ENCODE results near the gene RHEBL1.

RHEBL1 gene

GRCh38 chr12:49069507-49070346, at the start of gene RHEBL1:
RHEBL1 (minus strand) TSS chr12:49069979; CDS start chr12:49069785, 194 bp downstream.
- H3K27me3 ChIP-seq (ENCODE audit: control insufficient read depth, insufficient read depth, low read length): no peaks in the 10 kb centered on the region
- H3K9ac ChIP-seq (ENCODE audit: low read length): peak within 1 kb of the TSS; percentile 80
- peaks cover 8% of the 10 kb centered on the region for H3K4me1 ChIP-seq (ENCODE audit: control insufficient read depth, insufficient read depth, low read length)
- peak within 1 kb of the TSS; percentile 99 for H3K4me3 ChIP-seq (ENCODE audit: low read length)
- H3K27ac ChIP-seq (ENCODE audit: low read depth, low read length): peak within 1 kb of the TSS; percentile 45
- H3K36me3 ChIP-seq (ENCODE audit: control insufficient read depth, insufficient read depth, low read length): no peaks in the 10 kb centered on the region

- Histone ChIP-seq H3K4me1 (ENCODE audit: control insufficient read depth, insufficient read depth, low read length) (peaks cover 8% of the 10 kb centered on the region), H3K9ac (ENCODE audit: low read length) (no peak overlapping the region), H3K36me3 (ENCODE audit: control insufficient read depth, insufficient read depth, low read length) (peaks cover 7% of the 10 kb centered on the region), H3K27me3 (ENCODE audit: control insufficient read depth, insufficient read depth, low read length) (no peaks in the 10 kb centered on the region), H3K4me3 (ENCODE audit: low read length) (peak overlapping the region; percentile 67), H3K27ac (ENCODE audit: low read depth, low read length) (peak overlapping the region; percentile 100)
These were observed 41.4 kb upstream of the RHEBL1 start for GRCh38 chr12:49111206-49111605.

GRCh38 chr12:49110464-49111155, 40.8 kb upstream of the RHEBL1 start, which contains the start of gene LMBR1L:
LMBR1L (minus strand) TSS chr12:49110847; CDS start chr12:49110555, 292 bp downstream.
- Histone ChIP-seq H3K27ac (ENCODE audit: low read depth, low read length) (peak within 1 kb of the TSS; percentile 100), H3K9ac (ENCODE audit: low read length) (peak within 1 kb of the TSS; percentile 93), H3K27me3 (ENCODE audit: control insufficient read depth, insufficient read depth, low read length) (no peaks in the 10 kb centered on the region), H3K4me1 (ENCODE audit: control insufficient read depth, insufficient read depth, low read length) (peaks cover 10% of the 10 kb centered on the region), H3K36me3 (ENCODE audit: control insufficient read depth, insufficient read depth, low read length) (peaks cover 12% of the 10 kb centered on the region), H3K4me3 (ENCODE audit: low read length) (peak within 1 kb of the TSS; percentile 98)

- peak overlapping the region; percentile 100 for H3K27ac ChIP-seq (ENCODE audit: low read depth, low read length)
- peak overlapping the region; percentile 93 for H3K9ac ChIP-seq (ENCODE audit: low read length)
- no peaks in the 10 kb centered on the region for H3K27me3 ChIP-seq (ENCODE audit: control insufficient read depth, insufficient read depth, low read length)
- peaks cover 12% of the 10 kb centered on the region for H3K36me3 ChIP-seq (ENCODE audit: control insufficient read depth, insufficient read depth, low read length)
- peak overlapping the region; percentile 98 for H3K4me3 ChIP-seq (ENCODE audit: low read length)
- peaks cover 10% of the 10 kb centered on the region for H3K4me1 ChIP-seq (ENCODE audit: control insufficient read depth, insufficient read depth, low read length)
These were observed 40.1 kb upstream of the RHEBL1 start for GRCh38 chr12:49109641-49110463.

GRCh38 chr12:49108958-49109404, 39.2 kb upstream of the RHEBL1 start:
- H3K4me3 ChIP-seq (ENCODE audit: low read length): peak overlapping the region; percentile 98
- peak overlapping the region; percentile 22 for H3K9ac ChIP-seq (ENCODE audit: low read length)
- peaks cover 10% of the 10 kb centered on the region for H3K4me1 ChIP-seq (ENCODE audit: control insufficient read depth, insufficient read depth, low read length)
- H3K27me3 ChIP-seq (ENCODE audit: control insufficient read depth, insufficient read depth, low read length): no peaks in the 10 kb centered on the region
- H3K27ac ChIP-seq (ENCODE audit: low read depth, low read length): peak overlapping the region; percentile 100
- peaks cover 18% of the 10 kb centered on the region for H3K36me3 ChIP-seq (ENCODE audit: control insufficient read depth, insufficient read depth, low read length)

- Histone ChIP-seq H3K4me3 (ENCODE audit: low read length) (no peak overlapping the region), H3K4me1 (ENCODE audit: control insufficient read depth, insufficient read depth, low read length) (peaks cover 10% of the 10 kb centered on the region), H3K9ac (ENCODE audit: low read length) (no peak overlapping the region), H3K36me3 (ENCODE audit: control insufficient read depth, insufficient read depth, low read length) (peaks cover 49% of the 10 kb centered on the region), H3K27ac (ENCODE audit: low read depth, low read length) (no peak overlapping the region), H3K27me3 (ENCODE audit: control insufficient read depth, insufficient read depth, low read length) (no peaks in the 10 kb centered on the region)
These were observed 35.8 kb upstream of the RHEBL1 start for GRCh38 chr12:49105504-49106084.

GRCh38 chr12:49104822-49105221, 35.0 kb upstream of the RHEBL1 start:
- H3K4me3 ChIP-seq (ENCODE audit: low read length): no peak overlapping the region
- no peaks in the 10 kb centered on the region for H3K27me3 ChIP-seq (ENCODE audit: control insufficient read depth, insufficient read depth, low read length)
- no peak overlapping the region for H3K27ac ChIP-seq (ENCODE audit: low read depth, low read length)
- H3K9ac ChIP-seq (ENCODE audit: low read length): no peak overlapping the region
- H3K36me3 ChIP-seq (ENCODE audit: control insufficient read depth, insufficient read depth, low read length): peaks cover 55% of the 10 kb centered on the region
- H3K4me1 ChIP-seq (ENCODE audit: control insufficient read depth, insufficient read depth, low read length): peaks cover 10% of the 10 kb centered on the region

- peaks cover 53% of the 10 kb centered on the region for H3K36me3 ChIP-seq (ENCODE audit: control insufficient read depth, insufficient read depth, low read length)
- H3K4me1 ChIP-seq (ENCODE audit: control insufficient read depth, insufficient read depth, low read length): no peaks in the 10 kb centered on the region
- H3K9ac ChIP-seq (ENCODE audit: low read length): no peak overlapping the region
- no peak overlapping the region for H3K27ac ChIP-seq (ENCODE audit: low read depth, low read length)
- no peaks in the 10 kb centered on the region for H3K27me3 ChIP-seq (ENCODE audit: control insufficient read depth, insufficient read depth, low read length)
- H3K4me3 ChIP-seq (ENCODE audit: low read length): no peak overlapping the region
These were observed 30.6 kb upstream of the RHEBL1 start for GRCh38 chr12:49100380-49100779.

GRCh38 chr12:49098703-49099102, 28.9 kb upstream of the RHEBL1 start:
- H3K4me3 ChIP-seq (ENCODE audit: low read length): no peak overlapping the region
- H3K27ac ChIP-seq (ENCODE audit: low read depth, low read length): no peak overlapping the region
- H3K36me3 ChIP-seq (ENCODE audit: control insufficient read depth, insufficient read depth, low read length): peaks cover 45% of the 10 kb centered on the region
- H3K4me1 ChIP-seq (ENCODE audit: control insufficient read depth, insufficient read depth, low read length): no peaks in the 10 kb centered on the region
- H3K27me3 ChIP-seq (ENCODE audit: control insufficient read depth, insufficient read depth, low read length): peaks cover 9% of the 10 kb centered on the region
- no peak overlapping the region for H3K9ac ChIP-seq (ENCODE audit: low read length)

- Histone ChIP-seq H3K36me3 (ENCODE audit: control insufficient read depth, insufficient read depth, low read length) (peaks cover 40% of the 10 kb centered on the region), H3K27me3 (ENCODE audit: control insufficient read depth, insufficient read depth, low read length) (peaks cover 16% of the 10 kb centered on the region), H3K4me1 (ENCODE audit: control insufficient read depth, insufficient read depth, low read length) (no peaks in the 10 kb centered on the region), H3K4me3 (ENCODE audit: low read length) (no peak overlapping the region), H3K9ac (ENCODE audit: low read length) (no peak overlapping the region), H3K27ac (ENCODE audit: low read depth, low read length) (no peak overlapping the region)
These were observed 28.3 kb upstream of the RHEBL1 start for GRCh38 chr12:49098035-49098451.

- no peaks in the 10 kb centered on the region for H3K4me1 ChIP-seq (ENCODE audit: control insufficient read depth, insufficient read depth, low read length)
- H3K27me3 ChIP-seq (ENCODE audit: control insufficient read depth, insufficient read depth, low read length): peaks cover 20% of the 10 kb centered on the region
- H3K36me3 ChIP-seq (ENCODE audit: control insufficient read depth, insufficient read depth, low read length): peaks cover 34% of the 10 kb centered on the region
- no peak overlapping the region for H3K27ac ChIP-seq (ENCODE audit: low read depth, low read length)
- H3K4me3 ChIP-seq (ENCODE audit: low read length): no peak overlapping the region
- no peak overlapping the region for H3K9ac ChIP-seq (ENCODE audit: low read length)
These were observed 27.6 kb upstream of the RHEBL1 start for GRCh38 chr12:49097381-49097780.

All from rectal smooth muscle tissue (tissue), 1 donor.